Heart right ventricle (tissue), 16 donors: ENCODE results near the gene NADSYN1. TPM values are rescaled to one million over a fixed set of nuclear protein-coding genes. Genes with fewer than 3 reads are reported as not detected.

ENCODE experiments used
- ATAC-seq, 8 donors: fragments of 200-7000 bp; cut with Tn5 transposase; one replicate each; pipeline ENCODE4 v1.9.1; 2020; ENCODE audit warnings: mild to moderate bottlenecking in 8 of 8, moderate library complexity in 8 of 8, moderate number of reproducible peaks in 1 of 8
- DNase-seq, 2 donors: peaks; one replicate each; pipeline ENCODE4 v3.0.0-alpha.2; 2020
- H3K27ac ChIP-seq, 10 donors: fragments of 200-600 bp; sonication (generic) in 2 of 10; one replicate each; pipeline versions ENCODE4 v1.5.0 to v1.8.0; 2020 to 2022; ENCODE audit warnings: mild to moderate bottlenecking in 3 of 10
- H3K27me3 ChIP-seq, 7 donors: fragments of 200-600 bp; one replicate each; pipeline ENCODE4 v1.8.0; 2021 to 2022; ENCODE audit warnings: mild to moderate bottlenecking in 2 of 7
- H3K36me3 ChIP-seq, 9 donors: fragments of 200-600 bp; sonication (generic) in 1 of 9; one replicate each; pipeline versions ENCODE4 v1.5.0 to v1.8.0; 2020 to 2022; ENCODE audit warnings: mild to moderate bottlenecking in 2 of 9
- H3K4me1 ChIP-seq, 9 donors: fragments of 200-600 bp; sonication (generic) in 1 of 9; one replicate each; pipeline versions ENCODE4 v1.5.0 to v1.8.0; 2020 to 2022; ENCODE audit warnings: mild to moderate bottlenecking in 4 of 9
- H3K4me3 ChIP-seq, 10 donors: fragments of 200-600 bp; sonication (generic) in 2 of 10; one replicate each; pipeline versions ENCODE4 v1.5.0 to v1.8.0; 2020 to 2022; ENCODE audit warnings: mild to moderate bottlenecking in 7 of 10, moderate library complexity in 2 of 10
- H3K9me3 ChIP-seq, 11 donors: fragments of 200-600 bp in 10 of 11; sonication (generic) in 2 of 11; one replicate each; pipeline versions ENCODE4 v1.5.0 to v1.8.0; 2013 to 2022; ENCODE audit warnings: mild to moderate bottlenecking in 2 of 11, control low read depth in 1 of 11, moderate library complexity in 1 of 11
- CTCF ChIP-seq, 9 donors: fragments of 200-600 bp; sonication (generic) in 2 of 9; IDR thresholded peaks; one replicate each; pipeline versions ENCODE4 v1.5.0 to v1.8.0; 2021 to 2022; ENCODE audit warnings: antibody characterized with exemption in 9 of 9, mild to moderate bottlenecking in 5 of 9, moderate library complexity in 1 of 9
- WGBS, 2 donors: extraction: QIAGEN DNeasy Blood & Tissue Kit; methylation state at CpG; one replicate each; pipeline ENCODE4 v1.1.7; 2013; ENCODE audit warnings: inconsistent platforms in 1 of 2; 5-methylcytosine and 5-hydroxymethylcytosine counted together
- intact Hi-C, 10 donors: fragments of 100-400 bp; cut with DNase I; formaldehyde crosslinking; loops; one replicate each; pipeline versions ENCODE4 v1.11.1 to v1.14.2; 2022
- polyA plus RNA-seq, 2 donors: library from polyadenylated mRNA; stranded (reverse); fragments of 200-250 nt; gene quantifications; one replicate each; pipeline ENCODE4 v1.2.3, GENCODE V29; 2013
- total RNA-seq, 10 donors: library from RNA; stranded (reverse); fragmentation: NEBNext Ultra II Directional in 3 of 10; extraction: Animal tissue kit (Norgen Biotek cat#: 25700) in 3 of 10; gene quantifications; one replicate each; pipeline versions ENCODE4 v1.2.1 to v1.2.4, GENCODE V29; 2021 to 2023
- donor health status: Arrhythmogenic right ventricular cardiomyopathy.
- donor health status: ischemic (EF 13 %, LVEDD 7.1; RV severe dilation, severe dysfunction).
- donor health status: healthy with polysubstance abuse.
- donor health status: DM: no; HTN: yes; CAD: no.
- donor health status: DM: no; HTN: no; CAD: no.
- donor health status: ischemic (EF 25% LVEDD 6.9; RV normal size, moderate dysfunction).
- donor health status: ischemic (EF 25% LVEDD 5.7; RV mildly dilated, moderate dysfunction).
- donor health status: healthy.
- donor health status: DM: yes; HTN: yes; CAD: no.
- donor health status: Ischemic cardiomyopathy.
- donor health status: ischemic (EF 35%, LVEDD 5.7; RV mildly dilated, moderate dysfunction).
- donor health status: nonischemic (EF 11% LVEDD 7.7; RV severe dilation, severe dysfunction).
- donor health status: DM: yes; HTN: yes; CAD: no.
- donor health status: PGD.
- donor health status: ischemic (EF 29% LVEDD 5.4; RV normal size, mild dysfunction).
- donor health status: nonischemic (EF 23%, LVEDD 6.1; RV moderate dilation, normal function).

NADSYN1 gene
- total and polyA plus RNA-seq, 12 donors: 13.4 to 32.0 (median 16.9) TPM

- intact Hi-C loops: no loop called here
- WGBS, 2 donors: 95 to 97% methylated on average over 19 of the region's 19 CpGs
- Histone ChIP-seq H3K27me3 (no peaks in the 10 kb centered on the region), H3K4me1 (peaks cover 0 to 14% (median 4%) of the 10 kb centered on the region in 9 donors), H3K4me3 (no peak overlapping the region), H3K27ac (no peak overlapping the region), H3K9me3 (peaks cover 0 to 3% (median 0%) of the 10 kb centered on the region in 11 donors), H3K36me3 (peaks cover 0 to 85% (median 35%) of the 10 kb centered on the region in 9 donors)
- TF ChIP-seq CTCF (IDR thresholded peaks at IDR 0.05): no peak
- ATAC-seq (no peak), DNase-seq (no peak)
Observed at GRCh38 chr11:71491531-71491930, 38.5 kb downstream of the NADSYN1 start.

GRCh38 chr11:71491940-71492339 is 38.9 kb downstream of the NADSYN1 start:
- Histone ChIP-seq H3K4me1 (peaks cover 0 to 14% (median 4%) of the 10 kb centered on the region in 9 donors), H3K36me3 (peaks cover 0 to 85% (median 35%) of the 10 kb centered on the region in 9 donors), H3K4me3 (no peak overlapping the region), H3K9me3 (peaks cover 0 to 5% (median 0%) of the 10 kb centered on the region in 11 donors), H3K27me3 (no peaks in the 10 kb centered on the region), H3K27ac (no peak overlapping the region)
- no peak for TF ChIP-seq CTCF (IDR thresholded peaks at IDR 0.05)
- no peak for ATAC-seq
- intact Hi-C loops: no loop called here
- DNase-seq: no peak
- 94 to 95% methylated on average over 9 of the region's 9 CpGs for WGBS, 2 donors

- no peaks in the 10 kb centered on the region for H3K27me3 ChIP-seq
- no peak overlapping the region for H3K4me3 ChIP-seq
- no peak overlapping the region for H3K27ac ChIP-seq
- no peak for ATAC-seq
- 95 to 97% methylated on average over 20 of the region's 20 CpGs for WGBS, 2 donors
- DNase-seq: no peak
- intact Hi-C loops: no loop called here
- H3K4me1 ChIP-seq: peaks cover 0 to 5% (median 0%) of the 10 kb centered on the region in 9 donors
- peaks cover 0 to 100% (median 61%) of the 10 kb centered on the region in 9 donors for H3K36me3 ChIP-seq
- H3K9me3 ChIP-seq: peaks cover 0 to 5% (median 0%) of the 10 kb centered on the region in 11 donors
- no peak for TF ChIP-seq CTCF (IDR thresholded peaks at IDR 0.05)
Observed at GRCh38 chr11:71495286-71496230, 42.6 kb downstream of the NADSYN1 start.

GRCh38 chr11:71496421-71496820 is 43.4 kb downstream of the NADSYN1 start:
- Histone ChIP-seq H3K27me3 (no peaks in the 10 kb centered on the region), H3K4me1 (peaks cover 0 to 12% (median 0%) of the 10 kb centered on the region in 9 donors), H3K4me3 (no peak overlapping the region), H3K36me3 (peaks cover 0 to 100% (median 56%) of the 10 kb centered on the region in 9 donors), H3K27ac (no peak overlapping the region), H3K9me3 (peaks cover 0 to 5% (median 0%) of the 10 kb centered on the region in 11 donors)
- intact Hi-C loops: no loop called here
- no peak for TF ChIP-seq CTCF (IDR thresholded peaks at IDR 0.05)
- WGBS, 2 donors: 98% methylated on average over 13 of the region's 13 CpGs
- ATAC-seq (no peak), DNase-seq (no peak)
